Epithelial cell of prostate (primary cell): ENCODE data around the gene SVIL.
A peak's percentile ranks its signal among the peaks of the same experiment; 100 is the strongest.

ENCODE experiments used
- DNase-seq: peaks from one replicate; pipeline ENCODE4 v3.0.0-alpha.2; 2011; ENCODE audit warnings: low read depth, low spot score
- H3K27ac ChIP-seq: fragments of 450-650 bp; 2 replicates; pipeline ENCODE4 v1.5.1; 2017; ENCODE audit warnings: mild to moderate bottlenecking

SVIL gene

GRCh38 chr10:29443745-29444523, 190.8 kb downstream of the SVIL start:
- no peak for DNase-seq
- H3K27ac ChIP-seq: peak overlapping the region; percentile 20

GRCh38 chr10:29440981-29441380, 193.8 kb downstream of the SVIL start:
- H3K27ac ChIP-seq: no peak overlapping the region
- DNase-seq: no peak

GRCh38 chr10:29439005-29439404, 195.8 kb downstream of the SVIL start:
- peak overlapping the region; percentile 77 for H3K27ac ChIP-seq
- peak; percentile 45 for DNase-seq

- H3K27ac ChIP-seq: peak overlapping the region; percentile 77
- DNase-seq: no peak
These were observed 196.5 kb downstream of the SVIL start for GRCh38 chr10:29438271-29438670.

- no peak for DNase-seq
- H3K27ac ChIP-seq: peak overlapping the region; percentile 77
These were observed 196.9 kb downstream of the SVIL start for GRCh38 chr10:29437871-29438270.

GRCh38 chr10:29435809-29436501, 198.8 kb downstream of the SVIL start:
- H3K27ac ChIP-seq: no peak overlapping the region
- DNase-seq: no peak

- DNase-seq: no peak
- no peak overlapping the region for H3K27ac ChIP-seq
These were observed 200.7 kb downstream of the SVIL start for GRCh38 chr10:29434111-29434510.

GRCh38 chr10:29431711-29432110, 203.1 kb downstream of the SVIL start:
- no peak overlapping the region for H3K27ac ChIP-seq
- DNase-seq: no peak

GRCh38 chr10:29430101-29430500, 204.7 kb downstream of the SVIL start:
- no peak overlapping the region for H3K27ac ChIP-seq
- DNase-seq: no peak

GRCh38 chr10:29428486-29428885, 206.3 kb downstream of the SVIL start:
- no peak overlapping the region for H3K27ac ChIP-seq
- no peak for DNase-seq

GRCh38 chr10:29427667-29428066, 207.1 kb downstream of the SVIL start:
- H3K27ac ChIP-seq: no peak overlapping the region
- no peak for DNase-seq

- H3K27ac ChIP-seq: no peak overlapping the region
- DNase-seq: no peak
These were observed 208.4 kb downstream of the SVIL start for GRCh38 chr10:29426420-29426819.

- no peak overlapping the region for H3K27ac ChIP-seq
- DNase-seq: no peak
These were observed 210.8 kb downstream of the SVIL start for GRCh38 chr10:29424017-29424416.

GRCh38 chr10:29420744-29421143, 214.0 kb downstream of the SVIL start:
- no peak overlapping the region for H3K27ac ChIP-seq
- DNase-seq: no peak

GRCh38 chr10:29417324-29417723, 217.4 kb downstream of the SVIL start:
- no peak for DNase-seq
- no peak overlapping the region for H3K27ac ChIP-seq

GRCh38 chr10:29415876-29416275, 218.9 kb downstream of the SVIL start:
- no peak for DNase-seq
- no peak overlapping the region for H3K27ac ChIP-seq

GRCh38 chr10:29414501-29414900, 220.3 kb downstream of the SVIL start:
- no peak overlapping the region for H3K27ac ChIP-seq
- no peak for DNase-seq

- no peak overlapping the region for H3K27ac ChIP-seq
- DNase-seq: no peak
These were observed 222.3 kb downstream of the SVIL start for GRCh38 chr10:29412485-29412884.

GRCh38 chr10:29411666-29412315, 223.0 kb downstream of the SVIL start:
- no peak for DNase-seq

GRCh38 chr10:29409241-29410054, 225.3 kb downstream of the SVIL start:
- peak overlapping the region; percentile 72 for H3K27ac ChIP-seq
- DNase-seq: no peak

More at GRCh38 chr10:29411666-29412315, 223.0 kb downstream of the SVIL start:
- no peak overlapping the region for H3K27ac ChIP-seq
